RWPE1 (cell line): ENCODE measurements around the gene ADCY2.

ENCODE experiments used
- CTCF ChIA-PET: fragments of 350-600 bp; sonication (Branson Sonifier 250); formaldehyde crosslinking; extraction: SDS; loops from one replicate; lab custom pipeline; 2021; lab: Yijun Ruan, JAX
- POLR2A ChIA-PET: fragments of 400-600 bp; formaldehyde crosslinking; extraction: SDS; loops from one replicate; lab custom pipeline; 2020; ENCODE audit warnings: antibody characterized with exemption; ENCODE audit not compliant: low non-redundant PET; lab: Yijun Ruan, JAX
- DNase-seq: peaks from one replicate; pipeline ENCODE4 v3.0.0; 2012; ENCODE audit warnings: low spot score
- H3K27ac ChIP-seq: fragments of 450-650 bp; 2 replicates; pipeline ENCODE4 v1.5.1; 2017
- TF ChIP-seq, protein P1 (sequence below): fragments of 450-650 bp; conservative IDR thresholded peaks from 2 replicates; pipeline ENCODE4 v1.5.1; 2017; ENCODE audit warnings: low read depth, mild to moderate bottlenecking

ADCY2 gene

DNA sequence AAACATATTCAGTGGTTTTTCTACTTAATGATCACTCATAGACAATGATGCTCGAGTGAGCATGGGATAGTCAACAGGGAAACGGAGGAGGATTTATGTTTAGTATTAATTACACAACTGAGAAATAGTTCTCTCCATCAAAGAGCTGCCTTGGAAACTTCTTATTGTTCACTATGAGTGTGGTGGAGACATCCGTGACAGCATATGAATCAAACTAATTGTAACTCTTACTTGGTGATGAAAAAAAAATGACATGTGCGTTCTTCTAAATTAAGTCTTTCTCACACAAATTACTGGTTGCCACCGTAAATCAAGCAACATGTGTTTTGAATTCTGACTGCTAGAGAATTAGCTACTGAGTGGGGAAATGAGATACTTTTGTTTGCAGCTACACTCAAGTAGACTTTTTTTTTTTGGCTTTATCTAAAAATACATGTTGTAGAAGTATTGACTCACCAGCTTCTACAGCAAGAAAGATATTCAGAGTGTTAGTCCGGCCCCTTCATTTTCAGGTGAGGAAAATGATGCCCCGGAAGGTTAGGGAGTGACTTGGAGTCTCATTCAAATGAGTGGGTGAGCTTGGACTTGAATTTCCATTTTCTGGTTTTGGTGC lies 275.5 kb downstream of the ADCY2 start:
- DNase-seq = no peak
- TF ChIP-seq, protein P1, sequence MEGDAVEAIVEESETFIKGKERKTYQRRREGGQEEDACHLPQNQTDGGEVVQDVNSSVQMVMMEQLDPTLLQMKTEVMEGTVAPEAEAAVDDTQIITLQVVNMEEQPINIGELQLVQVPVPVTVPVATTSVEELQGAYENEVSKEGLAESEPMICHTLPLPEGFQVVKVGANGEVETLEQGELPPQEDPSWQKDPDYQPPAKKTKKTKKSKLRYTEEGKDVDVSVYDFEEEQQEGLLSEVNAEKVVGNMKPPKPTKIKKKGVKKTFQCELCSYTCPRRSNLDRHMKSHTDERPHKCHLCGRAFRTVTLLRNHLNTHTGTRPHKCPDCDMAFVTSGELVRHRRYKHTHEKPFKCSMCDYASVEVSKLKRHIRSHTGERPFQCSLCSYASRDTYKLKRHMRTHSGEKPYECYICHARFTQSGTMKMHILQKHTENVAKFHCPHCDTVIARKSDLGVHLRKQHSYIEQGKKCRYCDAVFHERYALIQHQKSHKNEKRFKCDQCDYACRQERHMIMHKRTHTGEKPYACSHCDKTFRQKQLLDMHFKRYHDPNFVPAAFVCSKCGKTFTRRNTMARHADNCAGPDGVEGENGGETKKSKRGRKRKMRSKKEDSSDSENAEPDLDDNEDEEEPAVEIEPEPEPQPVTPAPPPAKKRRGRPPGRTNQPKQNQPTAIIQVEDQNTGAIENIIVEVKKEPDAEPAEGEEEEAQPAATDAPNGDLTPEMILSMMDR = no peak
- ChIA-PET POLR2A (no interaction called here), CTCF (interaction anchor here (0.6 kb wide), 2 partner anchors 394 to 829 kb away, joined by 3 to 7 read pairs; no protein-coding TSS in a partner anchor)
- no peak overlapping the region for H3K27ac ChIP-seq

DNA sequence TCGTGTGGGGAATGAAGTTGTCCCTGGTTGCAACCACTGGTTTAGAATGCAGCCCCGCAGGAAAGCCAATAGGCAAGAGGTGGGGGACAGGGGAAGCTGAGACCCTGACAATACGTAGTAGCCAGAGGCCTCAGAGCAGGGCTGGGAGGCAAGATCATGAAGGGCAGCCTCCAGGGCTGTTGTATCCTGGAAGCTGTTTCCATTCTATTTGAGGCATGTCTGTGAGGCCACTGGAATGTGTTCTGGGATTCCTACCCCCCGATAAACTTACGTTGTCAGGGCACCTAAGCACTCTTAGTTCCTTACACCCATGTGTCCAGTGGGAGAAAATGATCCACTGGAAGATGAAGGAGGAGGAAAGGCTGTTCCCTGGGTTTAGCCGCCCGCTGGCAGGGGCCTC lies 277.7 kb downstream of the ADCY2 start:
- no peak overlapping the region for H3K27ac ChIP-seq
- no peak for DNase-seq
- POLR2A ChIA-PET = no interaction called here
- TF ChIP-seq, protein P1 = no peak
- CTCF ChIA-PET = no interaction called here

- TF ChIP-seq, protein P1 = no peak
- ChIA-PET POLR2A (no interaction called here), CTCF (no interaction called here)
- DNase-seq = no peak
- H3K27ac ChIP-seq = no peak overlapping the region
Observed at GRCh38 chr5:7676455-7676854, 280.5 kb downstream of the ADCY2 start.

DNA sequence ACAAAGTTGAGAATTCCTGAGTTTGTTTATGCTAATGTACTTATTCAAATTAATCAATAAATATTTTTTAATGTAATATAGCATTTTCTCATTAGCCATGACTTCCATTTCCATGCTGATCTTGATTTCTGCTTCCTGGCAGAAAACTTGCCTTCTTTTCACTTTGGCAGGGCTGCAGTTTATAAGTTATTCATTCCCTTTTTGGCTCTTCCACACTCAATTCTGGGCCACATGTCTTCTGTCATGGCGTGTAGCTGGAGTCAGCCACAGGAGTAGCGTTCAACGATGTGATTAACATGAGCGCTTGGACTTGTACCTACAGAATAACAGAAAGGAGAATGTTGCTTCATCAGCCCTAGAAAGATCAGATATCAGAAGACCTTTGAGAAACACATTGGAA lies 282.1 kb downstream of the ADCY2 start:
- ChIA-PET POLR2A (no interaction called here), CTCF (interaction anchor here (0.6 kb wide), 1 partner anchor 697 kb away, joined by 3 read pairs; no protein-coding TSS in a partner anchor)
- no peak overlapping the region for H3K27ac ChIP-seq
- TF ChIP-seq, protein P1 = no peak
- no peak for DNase-seq

- no peak for DNase-seq
- ChIA-PET POLR2A (no interaction called here), CTCF (no interaction called here)
- H3K27ac ChIP-seq = no peak overlapping the region
- TF ChIP-seq, protein P1 = no peak
Observed at GRCh38 chr5:7679663-7680062, 283.7 kb downstream of the ADCY2 start.

DNA sequence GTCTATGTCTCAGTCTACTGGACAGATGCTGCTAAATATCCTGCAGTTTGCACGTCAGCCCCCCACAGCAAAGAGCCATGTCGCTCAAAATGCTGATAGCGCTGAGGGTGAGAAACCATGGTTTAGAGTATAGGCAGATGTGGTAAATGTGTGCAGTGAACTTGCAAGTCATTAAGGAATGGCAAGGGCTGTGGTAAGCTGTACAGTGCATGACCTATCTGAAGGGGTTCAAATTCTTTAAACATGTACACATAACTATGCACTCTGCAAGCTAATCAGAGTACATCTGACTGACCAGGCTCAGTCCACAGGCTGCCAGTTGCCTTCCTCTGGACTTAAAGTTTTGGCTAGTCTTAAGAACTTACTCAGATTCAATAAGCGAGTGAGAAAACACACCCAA lies 284.3 kb downstream of the ADCY2 start:
- DNase-seq = no peak
- TF ChIP-seq, protein P1 = no peak
- CTCF ChIA-PET = interaction anchor here (0.7 kb wide), 1 partner anchor 101 kb away, joined by 3 read pairs; no protein-coding TSS in a partner anchor
- POLR2A ChIA-PET = no interaction called here
- H3K27ac ChIP-seq = no peak overlapping the region
